Liver (tissue), 9 donors: Measurements from ENCODE around the gene RRP8. TPM values are rescaled to one million over a fixed set of nuclear protein-coding genes. Genes with fewer than 3 reads are reported as not detected.

Experiments used
- DNase-seq: peaks from one replicate; pipeline ENCODE4 v3.0.0-alpha.2; 2017; ENCODE audit warnings: low spot score
- H3K27ac ChIP-seq, 2 donors: one replicate each; pipeline ENCODE4 v1.7.0; 2013; ENCODE audit warnings: inconsistent platforms in 2 of 2, low read length in 2 of 2, control low read depth in 1 of 2, low read depth in 1 of 2, mild to moderate bottlenecking in 1 of 2
- H3K27me3 ChIP-seq, 4 donors: one replicate each; pipeline versions ENCODE4 v1.6.1 to v1.7.0; 2013; ENCODE audit warnings: low read length in 3 of 4, inconsistent platforms in 1 of 4, mild to moderate bottlenecking in 1 of 4, moderate library complexity in 1 of 4; ENCODE audit not compliant: control insufficient read depth in 4 of 4, insufficient read depth in 4 of 4
- H3K36me3 ChIP-seq, 4 donors: one replicate each; pipeline versions ENCODE4 v1.6.1 to v1.7.0; 2013; ENCODE audit warnings: low read length in 3 of 4, mild to moderate bottlenecking in 3 of 4, low read depth in 1 of 4, moderate library complexity in 1 of 4; ENCODE audit not compliant: control insufficient read depth in 4 of 4, insufficient read depth in 3 of 4
- H3K4me1 ChIP-seq, 4 donors: one replicate each; pipeline versions ENCODE4 v1.6.1 to v1.7.0; 2013; ENCODE audit warnings: low read length in 3 of 4, mild to moderate bottlenecking in 3 of 4, moderate library complexity in 1 of 4; ENCODE audit not compliant: control insufficient read depth in 4 of 4, insufficient read depth in 4 of 4
- H3K4me3 ChIP-seq, 3 donors: one replicate each; pipeline versions ENCODE4 v1.6.1 to v1.7.0; 2013; ENCODE audit warnings: low read length in 3 of 3, control low read depth in 1 of 3, low read depth in 1 of 3, mild to moderate bottlenecking in 1 of 3
- H3K9ac ChIP-seq, 2 donors: one replicate each; pipeline ENCODE4 v1.7.0; 2013; ENCODE audit warnings: low read length in 2 of 2, mild to moderate bottlenecking in 2 of 2, moderate library complexity in 2 of 2, control low read depth in 1 of 2, low read depth in 1 of 2
- H3K9me3 ChIP-seq, 4 donors: one replicate each; pipeline versions ENCODE4 v1.6.1 to v1.7.0; 2013; ENCODE audit warnings: low read length in 3 of 4; ENCODE audit not compliant: control insufficient read depth in 4 of 4
- ATF3 ChIP-seq: IDR thresholded peaks from 2 replicates; pipeline ENCODE4 v1.6.1; 2016; ENCODE audit warnings: antibody characterized with exemption
- CTCF ChIP-seq: fragments of 150-350 bp; IDR thresholded peaks from 2 replicates; pipeline ENCODE4 v1.5.1; 2017; ENCODE audit warnings: improper control_type of control experiment, low read depth, low read length; ENCODE audit not compliant: missing input control
- EGR1 ChIP-seq, 2 donors: IDR thresholded peaks; 2 replicates each; pipeline ENCODE4 v1.6.1; 2016 to 2018; ENCODE audit warnings: antibody characterized with exemption in 2 of 2, low read depth in 2 of 2
- FOXA1 ChIP-seq: IDR thresholded peaks from 2 replicates; pipeline ENCODE4 v1.6.1; 2016; ENCODE audit warnings: antibody characterized with exemption
- HNF4A ChIP-seq, 2 donors: conservative IDR thresholded peaks; 2 replicates each; pipeline ENCODE4 v1.6.1; 2016; ENCODE audit warnings: antibody characterized with exemption in 2 of 2, mild to moderate bottlenecking in 2 of 2
- HNF4G ChIP-seq: IDR thresholded peaks from 2 replicates; pipeline ENCODE4 v1.6.1; 2016; ENCODE audit warnings: antibody characterized with exemption
- JUND ChIP-seq, 2 donors: IDR thresholded peaks; 2 replicates each; pipeline ENCODE4 v1.6.1; 2016; ENCODE audit warnings: antibody characterized with exemption in 2 of 2
- MAX ChIP-seq: IDR thresholded peaks from 2 replicates; pipeline ENCODE4 v1.6.1; 2016; ENCODE audit warnings: antibody characterized with exemption
- NR2F2 ChIP-seq: IDR thresholded peaks from 2 replicates; pipeline ENCODE4 v1.6.1; 2016; ENCODE audit warnings: antibody characterized with exemption
- RAD21 ChIP-seq, 2 donors: IDR thresholded peaks; 2 replicates each; pipeline ENCODE4 v1.6.1; 2016; ENCODE audit warnings: antibody characterized with exemption in 2 of 2, mild to moderate bottlenecking in 2 of 2
- REST ChIP-seq: IDR thresholded peaks from 2 replicates; pipeline ENCODE4 v1.6.1; 2016; ENCODE audit warnings: antibody characterized with exemption, mild to moderate bottlenecking
- RXRA ChIP-seq, 2 donors: IDR thresholded peaks; 2 replicates each; pipeline ENCODE4 v1.6.1; 2017 to 2018; ENCODE audit warnings: antibody characterized with exemption in 2 of 2, mild to moderate bottlenecking in 1 of 2
- SP1 ChIP-seq: IDR thresholded peaks from 2 replicates; pipeline ENCODE4 v1.6.1; 2018; ENCODE audit warnings: antibody characterized with exemption, mild to moderate bottlenecking
- TAF1 ChIP-seq: conservative IDR thresholded peaks from 2 replicates; pipeline ENCODE4 v1.6.1; 2016; ENCODE audit warnings: antibody characterized with exemption, mild to moderate bottlenecking
- YY1 ChIP-seq: IDR thresholded peaks from 2 replicates; pipeline ENCODE4 v1.6.1; 2016; ENCODE audit warnings: antibody characterized with exemption, mild to moderate bottlenecking
- ZBTB33 ChIP-seq: IDR thresholded peaks from 2 replicates; pipeline ENCODE4 v1.6.1; 2016; ENCODE audit warnings: antibody characterized with exemption
- WGBS: extraction: QIAGEN DNeasy Blood & Tissue Kit; methylation state at CpG from one replicate; pipeline ENCODE4 v1.1.7; 2013; 5-methylcytosine and 5-hydroxymethylcytosine counted together
- polyA plus RNA-seq, 2 donors: library from polyadenylated mRNA; stranded (reverse) in 1 of 2; unstranded in 1 of 2; fragments of 200-250 nt in 1 of 2; fragments of >200 nt in 1 of 2; fragmentation: Nextera tagmentation in 1 of 2; extraction: Ambion mirVana in 1 of 2; gene quantifications; one replicate each; pipeline versions ENCODE4 v1.2.1 to v1.2.3, GENCODE V29; 2013 to 2015
- total RNA-seq, 2 donors: library from RNA; depleted of rRNA; stranded (reverse); fragments of >200 nt; gene quantifications; one replicate each; pipeline ENCODE4 v1.2.3, GENCODE V29; 2014
- donor health status: healthy.
- donor health status: healthy.
- donor health status: healthy.
- donor health status: healthy.
- donor health status: healthy.

RRP8 gene
- total and polyA plus RNA-seq, 4 donors, result 10.3 to 12.6 (median 11.2) TPM

GRCh38 chr11:6627762-6628241 is 24.4 kb upstream of the RRP8 start:
- WGBS, result 71% methylated on average over 2 of the region's 2 CpGs
- H3K4me1 ChIP-seq, result peaks cover 0 to 8% (median 1%) of the 10 kb centered on the region in 4 donors
- H3K9ac ChIP-seq, result no peak overlapping the region
- H3K4me3 ChIP-seq, result no peak overlapping the region
- no peaks in the 10 kb centered on the region for H3K36me3 ChIP-seq
- H3K27ac ChIP-seq, result no peak overlapping the region
- no peaks in the 10 kb centered on the region for H3K9me3 ChIP-seq
- DNase-seq, result no peak
- TF ChIP-seq EGR1 (IDR thresholded peaks at IDR 0.05; ENCODE audit: low read depth in 2 of 2) (no peak), JUND (IDR thresholded peaks at IDR 0.05) (no peak), SP1 (no peak), HNF4A (conservative IDR thresholded peaks at IDR 0.05) (no peak)
- H3K27me3 ChIP-seq, result no peaks in the 10 kb centered on the region

- Histone ChIP-seq H3K27ac (no peak overlapping the region), H3K27me3 (no peaks in the 10 kb centered on the region), H3K36me3 (no peaks in the 10 kb centered on the region), H3K9ac (no peak overlapping the region), H3K4me1 (peaks cover 0 to 8% (median 1%) of the 10 kb centered on the region in 4 donors), H3K4me3 (no peak overlapping the region), H3K9me3 (no peaks in the 10 kb centered on the region)
- DNase-seq, result no peak
- 86% methylated on average over 19 of the region's 19 CpGs for whole genome bisulfite sequencing
- TF ChIP-seq TAF1 (no peak), MAX (no peak), RAD21 (IDR thresholded peaks at IDR 0.05) (no peak), FOXA1 (no peak), HNF4G (no peak), JUND (IDR thresholded peaks at IDR 0.05) (no peak), ATF3 (no peak), YY1 (no peak), CTCF (no peak), REST (no peak), HNF4A (conservative IDR thresholded peaks at IDR 0.05) (no peak), NR2F2 (no peak), ZBTB33 (no peak), RXRA (IDR thresholded peaks at IDR 0.05) (no peak)
Observed at GRCh38 chr11:6626971-6627761, 23.8 kb upstream of the RRP8 start.
